Measurements from ENCODE around the gene BBS7. TPM values are rescaled to one million over a fixed set of nuclear protein-coding genes. Genes with fewer than 3 reads are reported as not detected.
A peak's percentile ranks its signal among the peaks of the same experiment; 100 is the strongest.

The BBS7 gene
- total and polyA plus RNA-seq, 9 of the 15 experiments (the other 6 are each of a cell fraction or from before 2014, with no cell fraction given) = 13.4 to 25.8 (median 16.4) TPM

GRCh38 chr4:121823505-121824170 lies 46.6 kb downstream of the BBS7 start, which contains the start of gene CCNA2 (continued):
- TF ChIP-seq, protein P1, sequence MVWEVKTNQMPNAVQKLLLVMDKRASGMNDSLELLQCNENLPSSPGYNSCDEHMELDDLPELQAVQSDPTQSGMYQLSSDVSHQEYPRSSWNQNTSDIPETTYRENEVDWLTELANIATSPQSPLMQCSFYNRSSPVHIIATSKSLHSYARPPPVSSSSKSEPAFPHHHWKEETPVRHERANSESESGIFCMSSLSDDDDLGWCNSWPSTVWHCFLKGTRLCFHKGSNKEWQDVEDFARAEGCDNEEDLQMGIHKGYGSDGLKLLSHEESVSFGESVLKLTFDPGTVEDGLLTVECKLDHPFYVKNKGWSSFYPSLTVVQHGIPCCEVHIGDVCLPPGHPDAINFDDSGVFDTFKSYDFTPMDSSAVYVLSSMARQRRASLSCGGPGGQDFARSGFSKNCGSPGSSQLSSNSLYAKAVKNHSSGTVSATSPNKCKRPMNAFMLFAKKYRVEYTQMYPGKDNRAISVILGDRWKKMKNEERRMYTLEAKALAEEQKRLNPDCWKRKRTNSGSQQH (CRISPR knock-in tag; IDR thresholded peaks at IDR 0.05) = no peak
- TF ChIP-seq ZNF785 (CRISPR knock-in tag; IDR thresholded peaks at IDR 0.05) (no peak), MED1 (CRISPR knock-in tag; IDR thresholded peaks at IDR 0.05; ENCODE audit: borderline replicate concordance) (no peak), ZNF77 (CRISPR knock-in tag; IDR thresholded peaks at IDR 0.05) (no peak), PHB2 (IDR thresholded peaks at IDR 0.05; ENCODE audit: low read depth) (no peak), MTA2 (IDR thresholded peaks at IDR 0.05; ENCODE audit: low read depth) (no peak), GABPA (tag; conservative IDR thresholded peaks at IDR 0.05; ENCODE audit: low read depth) (no peak; the same call in 1 of the 2 replicates), PHTF2 (CRISPR knock-in tag; IDR thresholded peaks at IDR 0.05) (no peak), ASH1L (IDR thresholded peaks at IDR 0.05; ENCODE audit: borderline replicate concordance, low read depth, partially characterized antibody) (peak; percentile 47), ZNF780A (CRISPR knock-in tag; IDR thresholded peaks at IDR 0.05) (no peak), DACH1 (IDR thresholded peaks at IDR 0.05; ENCODE audit: partially characterized antibody) (no peak), SLC30A9 (CRISPR knock-in tag; IDR thresholded peaks at IDR 0.05) (no peak), GATA2 (CRISPR knock-in tag; IDR thresholded peaks at IDR 0.05) (no peak), FOXK2 (conservative IDR thresholded peaks at IDR 0.05 in 1 of 2, IDR thresholded peaks at IDR 0.05 in 1 of 2; ENCODE audit: low read depth in 2 of 2) (peak; percentile 86), ZNF644 (tag; IDR thresholded peaks at IDR 0.05; ENCODE audit: low read depth) (no peak), MYNN (IDR thresholded peaks at IDR 0.05) (no peak), MYNN (CRISPR knock-in tag; IDR thresholded peaks at IDR 0.05) (no peak), XRCC4 (IDR thresholded peaks at IDR 0.05; ENCODE audit: extremely low read depth, insufficient read depth, insufficient read length) (no peak), KLF16 (IDR thresholded peaks at IDR 0.05) (no peak), NFATC3 (IDR thresholded peaks at IDR 0.05) (no peak), ZFX (CRISPR knock-in tag; IDR thresholded peaks at IDR 0.05) (peak; percentile 89), ILF3 (IDR thresholded peaks at IDR 0.05; ENCODE audit: borderline replicate concordance) (no peak), GATAD2A (IDR thresholded peaks at IDR 0.05) (no peak), PTBP1 (IDR thresholded peaks at IDR 0.05; ENCODE audit: low read depth, low read length) (no peak), TRIM24 (IDR thresholded peaks at IDR 0.05) (no peak), POLR2G (IDR thresholded peaks at IDR 0.05; ENCODE audit: low read depth, low read length) (peak; percentile 99), USF2 (CRISPR knock-in tag; IDR thresholded peaks at IDR 0.05) (peak; percentile 6; the same call in 1 of the 2 replicates)
- TF ChIP-seq, protein P2, sequence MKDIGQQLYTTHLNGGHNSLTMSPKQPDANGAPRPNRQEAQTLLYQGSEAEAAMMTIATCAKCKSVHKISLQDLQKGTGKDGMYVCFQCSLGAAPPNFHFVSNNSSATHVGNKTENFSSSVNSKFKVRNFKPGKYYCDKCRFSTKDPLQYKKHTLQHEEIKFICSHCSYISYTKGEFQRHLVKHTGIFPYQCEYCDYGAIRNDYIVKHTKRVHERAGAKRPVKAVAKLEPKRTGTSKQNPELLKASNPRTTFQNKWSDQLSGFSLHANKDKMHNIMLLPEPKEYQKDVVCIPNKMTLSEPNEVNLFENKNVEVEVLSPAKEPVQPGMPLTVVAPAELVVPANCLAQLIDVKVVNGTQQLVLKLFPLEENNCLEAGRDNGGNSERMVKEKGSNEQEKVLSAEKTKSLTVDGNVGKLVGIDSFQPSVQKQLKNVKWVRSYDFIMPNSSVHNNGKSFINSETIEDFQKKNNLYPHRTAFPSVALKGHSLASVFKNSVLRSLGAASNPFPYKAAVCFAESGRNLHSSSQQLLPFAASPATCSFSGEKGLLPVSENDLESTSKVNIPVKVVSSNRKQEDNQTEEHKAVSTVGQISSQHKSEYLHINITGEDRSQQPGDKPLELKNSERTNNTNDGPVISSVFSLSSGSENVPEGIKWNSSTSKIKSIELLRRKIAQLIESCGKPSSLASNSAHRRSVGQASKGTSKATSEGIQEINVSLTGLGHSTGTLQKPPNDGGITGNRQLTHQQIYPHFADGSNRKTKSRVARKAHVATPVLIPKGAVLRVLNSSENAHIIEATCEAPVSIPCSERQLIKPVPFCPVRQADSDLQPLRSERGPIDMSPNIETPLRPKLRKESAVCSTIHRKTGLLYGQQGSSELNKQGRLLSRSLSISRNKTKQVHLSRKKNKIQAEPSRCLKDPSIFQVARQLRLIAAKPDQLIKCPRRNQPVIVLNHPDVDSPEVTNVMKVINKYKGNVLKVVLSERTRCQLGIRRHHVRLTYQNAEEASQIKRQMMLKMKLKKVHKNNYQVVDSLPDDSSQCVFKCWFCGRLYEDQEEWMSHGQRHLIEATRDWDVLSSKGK (CRISPR knock-in tag; IDR thresholded peaks at IDR 0.05) = no peak
